HepG2 (cell line): ENCODE data around the gene TRANK1. TPM values are rescaled to one million over a fixed set of nuclear protein-coding genes. Genes with fewer than 3 reads are reported as not detected.

Experiments used
- ATAC-seq: fragments of 200-7000 bp; cut with Tn5 transposase; 3 replicates; pipeline ENCODE4 v1.9.1; 2020; ENCODE audit warnings: mild to moderate bottlenecking, moderate library complexity
- BruUV-seq: library from RNA; stranded (reverse); fragments of 400-500 nt; replicated peaks from 2 replicates; lab custom pipeline; 2021; lab: Mats Ljungman, UMichigan
- CTCF ChIA-PET: fragments of 300-600 bp; formaldehyde crosslinking; extraction: SDS; loops from one replicate; lab custom pipeline; 2021; ENCODE audit warnings: low total read pairs, inconsistent platforms, low intra/inter-chr PET ratio; lab: Yijun Ruan, JAX
- POLR2A ChIA-PET: fragments of 350-600 bp; sonication (Branson Sonifier 250); formaldehyde crosslinking; loops from one replicate; lab custom pipeline; 2020; ENCODE audit warnings: antibody characterized with exemption, inconsistent platforms; lab: Yijun Ruan, JAX
- DNase-seq: peaks from one replicate; pipeline ENCODE4 v3.0.0-alpha.2; 2015; ENCODE audit warnings: low spot score
- FAIRE-seq: peaks from 3 replicates; lab custom pipeline; 2011; peaks lifted over from hg19 to GRCh38; lab: Jason Lieb, UNC
- H2AFZ ChIP-seq: one replicate; pipeline ENCODE4 v1.6.1; 2011; ENCODE audit warnings: low read length, inconsistent platforms
- H3K27ac ChIP-seq: fragments of 300-600 bp; 3 replicates; pipeline ENCODE4 v1.8.0; 2011; ENCODE audit warnings: mixed run types, mild to moderate bottlenecking, mixed read lengths, low read length, inconsistent platforms; ENCODE audit not compliant: insufficient read depth; ENCODE audit errors: extremely low read length
- H3K27me3 ChIP-seq, 2 experiments: fragments of 200-600 bp in 1 of 2; 2 replicates in 1 of 2; 3 replicates in 1 of 2; pipeline versions ENCODE4 v1.6.0 to v1.8.0; 2011; ENCODE audit warnings: low read length in 2 of 2, mild to moderate bottlenecking in 2 of 2, moderate library complexity in 2 of 2, inconsistent platforms in 1 of 2; ENCODE audit not compliant: insufficient read depth in 2 of 2, control insufficient read depth in 1 of 2
- H3K36me3 ChIP-seq, 2 experiments: fragments of 200-600 bp in 1 of 2; replicated peaks in 1 of 2; 2 replicates in 1 of 2; 3 replicates in 1 of 2; pipeline versions ENCODE4 v1.5.1 to v1.8.0; 2011; ENCODE audit warnings: low read length in 2 of 2, inconsistent platforms in 1 of 2; ENCODE audit not compliant: insufficient read depth in 2 of 2, control insufficient read depth in 1 of 2
- H3K4me1 ChIP-seq: 2 replicates; pipeline ENCODE4 v1.5.1; 2012; ENCODE audit warnings: low read length, inconsistent platforms; ENCODE audit not compliant: insufficient read depth
- H3K4me2 ChIP-seq: 2 replicates; pipeline ENCODE4 v1.6.0; 2011; ENCODE audit warnings: low read depth, low read length, inconsistent platforms
- H3K4me3 ChIP-seq, 3 experiments: fragments of 200-600 bp in 1 of 3; sonication (generic), shearing (Covaris generic) in 1 of 3; replicated peaks in 1 of 3; 2 replicates each; pipeline ENCODE4 v1.5.1; 2011 to 2016; ENCODE audit warnings: low read length in 3 of 3, inconsistent platforms in 2 of 3, low read depth in 2 of 3, mild to moderate bottlenecking in 2 of 3, control low read depth in 1 of 3, mixed read lengths in 1 of 3; ENCODE audit not compliant: insufficient read depth in 1 of 3
- H3K79me2 ChIP-seq: one replicate; pipeline ENCODE4 v1.6.1; 2011; ENCODE audit warnings: low read length, inconsistent platforms; ENCODE audit not compliant: insufficient read depth
- H3K9ac ChIP-seq: 2 replicates; pipeline ENCODE4 v1.6.0; 2011; ENCODE audit warnings: mild to moderate bottlenecking, low read depth, low read length, inconsistent platforms; ENCODE audit not compliant: insufficient read depth
- H3K9me3 ChIP-seq: 2 replicates; pipeline ENCODE4 v1.5.1; 2012; ENCODE audit warnings: mild to moderate bottlenecking, low read length
- H4K20me1 ChIP-seq: 2 replicates; pipeline ENCODE4 v1.6.0; 2011; ENCODE audit warnings: inconsistent platforms, mild to moderate bottlenecking, low read length, moderate library complexity; ENCODE audit not compliant: insufficient read depth
- FOXJ3 ChIP-seq: sonication (generic); formaldehyde crosslinking; IDR thresholded peaks from 2 replicates; pipeline ENCODE4 v1.4.0; 2020; ENCODE audit warnings: missing genetic modification reagents, mild to moderate bottlenecking, borderline replicate concordance
- HNRNPUL1 ChIP-seq: fragments of 200-400 bp; formaldehyde crosslinking; IDR thresholded peaks from 2 replicates; pipeline ENCODE4 v1.6.1; 2017; ENCODE audit warnings: low read depth, mild to moderate bottlenecking, low read length, moderate library complexity
- NAIF1 ChIP-seq: sonication (generic); formaldehyde crosslinking; IDR thresholded peaks from 2 replicates; pipeline ENCODE4 v1.5.0; 2020; ENCODE audit warnings: mild to moderate bottlenecking, missing genetic modification reagents, borderline replicate concordance
- NR2F2 ChIP-seq: IDR thresholded peaks from 2 replicates; pipeline ENCODE4 v1.6.1; 2012; ENCODE audit warnings: low read depth, inconsistent platforms, borderline replicate concordance
- SYNCRIP ChIP-seq: fragments of 200-400 bp; formaldehyde crosslinking; IDR thresholded peaks from 2 replicates; pipeline ENCODE4 v1.6.1; 2018; ENCODE audit warnings: mild to moderate bottlenecking, low read depth, low read length; ENCODE audit not compliant: insufficient read depth
- ZKSCAN8 ChIP-seq: IDR thresholded peaks from 2 replicates; pipeline ENCODE4 v1.6.1; 2016; ENCODE audit warnings: borderline replicate concordance, missing genetic modification reagents, missing compliant biosample characterization
- ZNF225 ChIP-seq: sonication (generic); formaldehyde crosslinking; IDR thresholded peaks from 2 replicates; pipeline ENCODE4 v1.4.0; 2020; ENCODE audit warnings: mild to moderate bottlenecking, missing genetic modification reagents
- ZNF660 ChIP-seq: sonication (generic); formaldehyde crosslinking; IDR thresholded peaks from 2 replicates; pipeline ENCODE4 v1.5.1; 2020; ENCODE audit warnings: mild to moderate bottlenecking, low read depth, missing genetic modification reagents, borderline replicate concordance
- ZNF781 ChIP-seq: sonication (generic); formaldehyde crosslinking; IDR thresholded peaks from 2 replicates; pipeline ENCODE4 v1.5.1; 2020; ENCODE audit warnings: borderline replicate concordance, mild to moderate bottlenecking, missing genetic modification reagents; ENCODE audit errors: not compliant biosample characterization
- WGBS: methylation state at CpG from one replicate; pipeline ENCODE4 v1.1.6; 2017; ENCODE audit warnings: low lambda C conversion rate; 5-methylcytosine and 5-hydroxymethylcytosine counted together
- in situ Hi-C: cut with HindIII; loops from 2 replicates; pipeline ENCODE4 v1.10.0; 2017; ENCODE audit warnings: low pct_unique_long_range_greater_than_20kb; ENCODE audit not compliant: extremely low pct_ligation_motif_present
- intact Hi-C: fragments of 100-400 bp; cut with micrococcal nuclease; formaldehyde crosslinking; loops from one replicate; pipeline ENCODE4 v1.10.0; 2022; ENCODE audit not compliant: unreplicated experiment
- polyA plus RNA-seq, 8 experiments: library from polyadenylated mRNA; depleted of rRNA in 3 of 8; stranded (reverse) in 7 of 8; unstranded in 1 of 8; fragments of >200 nt; fragmentation: Illumina TruSeq in 4 of 8; extraction: Trizol in 4 of 8; gene quantifications; 2 replicates each; pipeline versions ENCODE4 v1.2.1 to v1.2.3, GENCODE V29; 2011 to 2016; ENCODE audit warnings: low read depth in 4 of 8, missing spikeins in 1 of 8, mixed read lengths in 1 of 8; ENCODE audit not compliant: insufficient read depth in 1 of 8
- total RNA-seq, 5 experiments: library from RNA; depleted of rRNA; stranded (reverse); fragments of >200 nt; fragmentation: Illumina TruSeq; extraction: Trizol; gene quantifications; 2 replicates each; pipeline ENCODE4 v1.2.3, GENCODE V29; 2016; ENCODE audit warnings: low read depth in 1 of 5
- TF ChIP-seq, protein P1 (sequence below): sonication (generic); formaldehyde crosslinking; IDR thresholded peaks from 2 replicates; pipeline ENCODE4 v1.5.0; 2020; ENCODE audit warnings: missing genetic modification reagents

TRANK1 gene
- total and polyA plus RNA-seq, 2 of the 13 experiments (the other 11 are each of a cell fraction or from before 2014, with no cell fraction given) = 0.13 to 0.32 TPM

DNA sequence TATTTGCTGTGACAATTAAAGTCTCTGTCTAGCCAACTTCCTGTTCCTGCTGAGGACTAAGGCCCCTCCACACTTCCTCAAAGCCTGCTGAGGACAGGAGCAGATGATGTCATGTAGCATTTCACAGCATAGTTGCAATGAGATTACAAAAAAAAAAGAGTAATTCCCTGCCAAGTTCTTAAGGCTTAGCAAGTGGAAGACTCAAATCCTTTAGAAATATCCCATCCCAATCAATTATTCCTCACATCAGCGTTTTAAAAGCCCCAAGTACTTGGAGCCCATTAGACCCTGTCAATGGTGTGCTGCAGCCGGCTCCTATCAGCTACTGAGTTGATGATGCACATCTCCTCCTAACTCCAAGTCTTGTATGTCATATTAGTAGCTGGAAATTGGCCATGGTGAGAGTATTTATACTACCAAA, 51.7 kb downstream of the TRANK1 start:
- Histone ChIP-seq H3K27ac (no peak overlapping the region), H3K4me3 (no peak overlapping the region), H2AFZ (no peak overlapping the region), H4K20me1 (no peaks in the 10 kb centered on the region), H3K27me3 (no peaks in the 10 kb centered on the region), H3K4me2 (no peak overlapping the region), H3K4me1 (no peaks in the 10 kb centered on the region), H3K79me2 (no peaks in the 10 kb centered on the region), H3K9me3 (no peaks in the 10 kb centered on the region), H3K36me3 (no peaks in the 10 kb centered on the region), H3K9ac (no peak overlapping the region)
- in situ Hi-C loops (no loop called here), intact Hi-C loops (no loop called here)
- POLR2A ChIA-PET = no interaction called here
- TF ChIP-seq ZNF781 (CRISPR knock-in tag) = no peak
- TF ChIP-seq HNRNPUL1 = no peak
- no peak for TF ChIP-seq ZNF660 (CRISPR knock-in tag)
- TF ChIP-seq FOXJ3 (CRISPR knock-in tag) = no peak
- no peak for TF ChIP-seq SYNCRIP
- TF ChIP-seq, protein P1, sequence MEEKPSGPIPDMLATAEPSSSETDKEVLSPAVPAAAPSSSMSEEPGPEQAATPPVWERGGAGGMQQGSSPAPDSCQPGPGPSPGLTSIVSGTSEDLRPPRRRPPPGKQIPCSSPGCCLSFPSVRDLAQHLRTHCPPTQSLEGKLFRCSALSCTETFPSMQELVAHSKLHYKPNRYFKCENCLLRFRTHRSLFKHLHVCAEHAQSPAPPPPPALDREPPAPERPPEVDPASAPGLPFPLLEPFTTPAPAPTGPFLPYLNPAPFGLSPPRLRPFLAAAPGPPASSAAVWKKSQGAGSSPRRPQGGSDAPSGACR (CRISPR knock-in tag) = no peak
- no peak for TF ChIP-seq ZNF225 (CRISPR knock-in tag)
- no peak for TF ChIP-seq NR2F2
- TF ChIP-seq ZKSCAN8 (CRISPR knock-in tag) = no peak
- no peak for TF ChIP-seq NAIF1 (CRISPR knock-in tag)
- DNase-seq (no peak), FAIRE-seq (no peak), ATAC-seq (no peak)
- no TSS peak for BruUV-seq
- 4% methylated on average over 2 of the region's 2 CpGs for WGBS
- CTCF ChIA-PET = no interaction called here
